SK-N-SH (cell line): ENCODE data around the gene JAZF1. TPM values are rescaled to one million over a fixed set of nuclear protein-coding genes. Genes with fewer than 3 reads are reported as not detected.

Experiments used
- CTCF ChIA-PET: fragments of 300-600, 350-600 bp; formaldehyde crosslinking; extraction: SDS; loops from one replicate; lab custom pipeline; 2021; lab: Yijun Ruan, JAX
- POLR2A ChIA-PET: fragments of 350-600 bp; sonication (Branson Sonifier 250); formaldehyde crosslinking; extraction: SDS; loops from one replicate; lab custom pipeline; 2020; ENCODE audit warnings: antibody characterized with exemption, inconsistent platforms; lab: Yijun Ruan, JAX
- DNase-seq: peaks from one replicate; pipeline ENCODE4 v3.0.0; 2012
- H2AFZ ChIP-seq: fragments of 200-600 bp; sonication (generic); 2 replicates; pipeline ENCODE4 v1.8.1; 2016; ENCODE audit warnings: antibody characterized with exemption, mild to moderate bottlenecking, low read depth
- H3F3A ChIP-seq: fragments of 200-600 bp; sonication (generic); replicated peaks from 2 replicates; pipeline ENCODE3; 2016; ENCODE audit warnings: antibody characterized with exemption, mild to moderate bottlenecking; ENCODE audit not compliant: insufficient read depth
- H3K27ac ChIP-seq, 2 experiments: fragments of 200-500 bp in 1 of 2; fragments of 200-600 bp in 1 of 2; sonication (Bioruptor generic) in 1 of 2; sonication (generic), shearing (Covaris generic) in 1 of 2; 2 replicates each; pipeline versions ENCODE4 v1.5.1 to v1.6.1; 2014 to 2016; ENCODE audit warnings: low read depth in 2 of 2, inconsistent platforms in 1 of 2, low read length in 1 of 2, mild to moderate bottlenecking in 1 of 2, mixed read lengths in 1 of 2
- H3K27me3 ChIP-seq: fragments of 200-600 bp; sonication (generic), shearing (Covaris generic); 2 replicates; pipeline ENCODE4 v1.6.1; 2016; ENCODE audit warnings: mixed run types; ENCODE audit not compliant: insufficient read depth
- H3K36me3 ChIP-seq, 2 experiments: fragments of 200-500 bp in 1 of 2; fragments of 200-600 bp in 1 of 2; sonication (Bioruptor generic) in 1 of 2; sonication (generic) in 1 of 2; replicated peaks in 1 of 2; 2 replicates each; pipeline versions ENCODE3 to v1.5.1; 2014 to 2016; ENCODE audit warnings: low read length in 1 of 2, mild to moderate bottlenecking in 1 of 2; ENCODE audit not compliant: insufficient read depth in 2 of 2, control insufficient read depth in 1 of 2
- H3K4me1 ChIP-seq, 2 experiments: fragments of 200-500 bp in 1 of 2; fragments of 200-600 bp in 1 of 2; sonication (Bioruptor generic) in 1 of 2; sonication (generic), shearing (Covaris generic) in 1 of 2; 2 replicates each; pipeline versions ENCODE4 v1.5.1 to v1.6.1; 2014 to 2016; ENCODE audit warnings: low read depth in 1 of 2, low read length in 1 of 2, mixed run types in 1 of 2; ENCODE audit not compliant: insufficient read depth in 2 of 2, control insufficient read depth in 1 of 2
- H3K4me2 ChIP-seq: fragments of 200-600 bp; sonication (generic), shearing (Covaris generic); 2 replicates; pipeline ENCODE4 v1.6.1; 2017; ENCODE audit warnings: mixed run types
- H3K4me3 ChIP-seq, 2 experiments: fragments of 200-500 bp in 1 of 2; fragments of 200-600 bp in 1 of 2; sonication (Bioruptor generic) in 1 of 2; sonication (generic), shearing (Covaris generic) in 1 of 2; 2 replicates each; pipeline versions ENCODE4 v1.5.1 to v1.8.1; 2014 to 2016; ENCODE audit warnings: low read depth in 2 of 2, inconsistent platforms in 1 of 2, low read length in 1 of 2, mild to moderate bottlenecking in 1 of 2, mixed read lengths in 1 of 2, moderate library complexity in 1 of 2
- H3K79me2 ChIP-seq: fragments of 200-600 bp; sonication (generic); 2 replicates; pipeline ENCODE4 v1.8.1; 2017; ENCODE audit warnings: mild to moderate bottlenecking; ENCODE audit not compliant: insufficient read depth
- H3K9ac ChIP-seq: fragments of 200-600 bp; sonication (generic); 2 replicates; pipeline ENCODE4 v1.6.1; 2017; ENCODE audit warnings: mixed run types
- H3K9me2 ChIP-seq: fragments of 200-600 bp; sonication (generic); 2 replicates; pipeline ENCODE4 v1.6.1; 2017; ENCODE audit warnings: mixed run types
- H3K9me3 ChIP-seq: fragments of 200-600 bp; sonication (generic); 2 replicates; pipeline ENCODE4 v1.6.1; 2017; ENCODE audit warnings: mixed run types, mild to moderate bottlenecking, moderate library complexity
- H4K20me1 ChIP-seq: fragments of 200-600 bp; sonication (generic); 2 replicates; pipeline ENCODE4 v1.6.1; 2017; ENCODE audit warnings: mild to moderate bottlenecking, mixed run types; ENCODE audit not compliant: insufficient read depth
- EZH2phosphoT487 ChIP-seq: fragments of 200-600 bp; sonication (generic); IDR thresholded peaks from 2 replicates; pipeline ENCODE4 v1.6.1; 2017; ENCODE audit warnings: low read depth, mixed run types, mild to moderate bottlenecking, antibody characterized with exemption, moderate library complexity, borderline replicate concordance
- FOSL2 ChIP-seq: IDR thresholded peaks from 2 replicates; pipeline ENCODE4 v1.4.0; 2012; ENCODE audit warnings: low read depth, mild to moderate bottlenecking, moderate library complexity, borderline replicate concordance
- FOXJ3 ChIP-seq: sonication (generic); formaldehyde crosslinking; IDR thresholded peaks from 2 replicates; pipeline ENCODE4 v1.5.1; 2020; ENCODE audit warnings: mild to moderate bottlenecking, missing genetic modification reagents
- GABPA ChIP-seq: IDR thresholded peaks from 2 replicates; pipeline ENCODE4 v1.4.0; 2012; ENCODE audit warnings: low read depth, mild to moderate bottlenecking
- MEF2A ChIP-seq: IDR thresholded peaks from 2 replicates; pipeline ENCODE4 v1.4.0; 2012; ENCODE audit warnings: low read depth, borderline replicate concordance
- MXI1 ChIP-seq: IDR thresholded peaks from 2 replicates; pipeline ENCODE4 v1.6.1; 2012; ENCODE audit warnings: mild to moderate bottlenecking, low read depth, low read length, improper control_type of control experiment
- NRF1 ChIP-seq: IDR thresholded peaks from 2 replicates; pipeline ENCODE4 v1.6.1; 2012; ENCODE audit warnings: low read depth, mild to moderate bottlenecking, low read length
- RFX5 ChIP-seq: IDR thresholded peaks from 2 replicates; pipeline ENCODE4 v1.6.1; 2012; ENCODE audit warnings: mild to moderate bottlenecking, improper control_type of control experiment, low read length
- RXRA ChIP-seq: IDR thresholded peaks from 2 replicates; pipeline ENCODE4 v1.4.0; 2012; ENCODE audit warnings: low read depth, mild to moderate bottlenecking, borderline replicate concordance
- SMC3 ChIP-seq: IDR thresholded peaks from 2 replicates; pipeline ENCODE4 v1.6.1; 2012; ENCODE audit warnings: low read depth, low read length, improper control_type of control experiment
- TCF12 ChIP-seq: IDR thresholded peaks from 2 replicates; pipeline ENCODE4 v1.4.0; 2012
- WGBS: methylation state at CpG from one replicate; pipeline ENCODE4 v1.1.6; 2017; ENCODE audit warnings: low lambda C conversion rate; 5-methylcytosine and 5-hydroxymethylcytosine counted together
- polyA plus RNA-seq, 3 experiments: library from polyadenylated mRNA; depleted of rRNA; stranded (reverse); fragments of >200 nt; gene quantifications; 2 replicates each; pipeline ENCODE4 v1.2.3, GENCODE V29; 2012
- TF ChIP-seq, protein P1 (sequence below): IDR thresholded peaks from 2 replicates; pipeline ENCODE4 v1.6.1; 2012; ENCODE audit warnings: mild to moderate bottlenecking, low read depth, low read length, moderate library complexity
- TF ChIP-seq, protein P2 (sequence below): fragments of 150-350 bp; IDR thresholded peaks from 2 replicates; pipeline ENCODE4 v1.6.1; 2016; ENCODE audit warnings: mild to moderate bottlenecking, low read depth, low read length
- TF ChIP-seq, protein P3 (sequence below): fragments of 150-350 bp; IDR thresholded peaks from 2 replicates; pipeline ENCODE4 v1.6.1; 2017; ENCODE audit warnings: antibody characterized with exemption, low read length, low read depth, borderline replicate concordance

JAZF1 gene
- polyA plus RNA-seq, 1 of the 3 experiments (the other 2 are of a cell fraction) = 1.7 TPM

DNA sequence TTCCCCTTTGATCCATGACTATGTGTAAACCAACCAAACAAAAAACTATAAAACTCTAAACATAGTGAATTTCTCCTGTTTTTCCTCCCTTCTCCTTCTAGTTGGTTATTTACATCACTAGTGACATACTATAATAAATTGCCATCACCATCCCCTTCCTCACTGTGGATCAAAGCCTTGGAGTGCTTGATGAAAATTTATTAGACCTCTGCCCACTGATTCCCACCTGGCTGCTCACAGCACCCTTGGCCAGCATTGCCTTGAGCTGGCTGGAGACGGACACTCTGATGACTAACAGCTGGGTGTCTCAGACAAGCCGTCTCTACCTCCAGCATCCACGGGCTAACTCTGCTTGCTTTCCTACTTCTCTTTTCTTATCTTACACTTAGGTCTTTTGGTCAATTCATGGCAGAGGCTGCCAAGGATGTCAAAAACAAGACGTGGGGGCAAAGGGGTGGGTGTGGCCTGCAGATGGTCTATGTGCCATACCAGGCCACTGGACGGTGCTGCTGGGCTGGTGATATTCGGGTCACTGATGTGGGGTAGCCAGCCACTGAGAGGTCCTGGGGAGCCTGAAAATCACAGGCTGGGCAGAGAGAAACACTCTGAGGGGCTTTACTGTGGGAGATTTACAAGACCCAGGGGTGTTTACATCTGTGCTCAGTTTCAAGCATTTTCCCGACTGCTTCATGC is 232.9 kb downstream of the JAZF1 start:
- POLR2A ChIA-PET = no interaction called here
- 57% methylated on average over 7 of the region's 7 CpGs for WGBS
- Histone ChIP-seq H3K9me2 (no peaks in the 10 kb centered on the region), H3K27ac (no peak overlapping the region), H3K27me3 (no peaks in the 10 kb centered on the region), H3K79me2 (no peaks in the 10 kb centered on the region), H3K9me3 (no peaks in the 10 kb centered on the region), H4K20me1 (no peaks in the 10 kb centered on the region), H2AFZ (no peak overlapping the region), H3F3A (no peaks in the 10 kb centered on the region), H3K4me1 (peaks cover 0 to 1% of the 10 kb centered on the region in 2 experiments; a peak in 2 of 4 replicates), H3K4me3 (no peak overlapping the region), H3K9ac (no peak overlapping the region), H3K4me2 (no peak overlapping the region), H3K36me3 (no peaks in the 10 kb centered on the region)
- DNase-seq = no peak
- TF ChIP-seq NRF1 = no peak
- no peak for TF ChIP-seq FOXJ3
- TF ChIP-seq SMC3 = no peak
- TF ChIP-seq MEF2A = no peak
- no peak for TF ChIP-seq FOSL2
- no peak for TF ChIP-seq RFX5
- TF ChIP-seq RXRA = no peak
- TF ChIP-seq, protein P1, sequence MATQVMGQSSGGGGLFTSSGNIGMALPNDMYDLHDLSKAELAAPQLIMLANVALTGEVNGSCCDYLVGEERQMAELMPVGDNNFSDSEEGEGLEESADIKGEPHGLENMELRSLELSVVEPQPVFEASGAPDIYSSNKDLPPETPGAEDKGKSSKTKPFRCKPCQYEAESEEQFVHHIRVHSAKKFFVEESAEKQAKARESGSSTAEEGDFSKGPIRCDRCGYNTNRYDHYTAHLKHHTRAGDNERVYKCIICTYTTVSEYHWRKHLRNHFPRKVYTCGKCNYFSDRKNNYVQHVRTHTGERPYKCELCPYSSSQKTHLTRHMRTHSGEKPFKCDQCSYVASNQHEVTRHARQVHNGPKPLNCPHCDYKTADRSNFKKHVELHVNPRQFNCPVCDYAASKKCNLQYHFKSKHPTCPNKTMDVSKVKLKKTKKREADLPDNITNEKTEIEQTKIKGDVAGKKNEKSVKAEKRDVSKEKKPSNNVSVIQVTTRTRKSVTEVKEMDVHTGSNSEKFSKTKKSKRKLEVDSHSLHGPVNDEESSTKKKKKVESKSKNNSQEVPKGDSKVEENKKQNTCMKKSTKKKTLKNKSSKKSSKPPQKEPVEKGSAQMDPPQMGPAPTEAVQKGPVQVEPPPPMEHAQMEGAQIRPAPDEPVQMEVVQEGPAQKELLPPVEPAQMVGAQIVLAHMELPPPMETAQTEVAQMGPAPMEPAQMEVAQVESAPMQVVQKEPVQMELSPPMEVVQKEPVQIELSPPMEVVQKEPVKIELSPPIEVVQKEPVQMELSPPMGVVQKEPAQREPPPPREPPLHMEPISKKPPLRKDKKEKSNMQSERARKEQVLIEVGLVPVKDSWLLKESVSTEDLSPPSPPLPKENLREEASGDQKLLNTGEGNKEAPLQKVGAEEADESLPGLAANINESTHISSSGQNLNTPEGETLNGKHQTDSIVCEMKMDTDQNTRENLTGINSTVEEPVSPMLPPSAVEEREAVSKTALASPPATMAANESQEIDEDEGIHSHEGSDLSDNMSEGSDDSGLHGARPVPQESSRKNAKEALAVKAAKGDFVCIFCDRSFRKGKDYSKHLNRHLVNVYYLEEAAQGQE = no peak
- TF ChIP-seq GABPA = no peak
- TF ChIP-seq, protein P2, sequence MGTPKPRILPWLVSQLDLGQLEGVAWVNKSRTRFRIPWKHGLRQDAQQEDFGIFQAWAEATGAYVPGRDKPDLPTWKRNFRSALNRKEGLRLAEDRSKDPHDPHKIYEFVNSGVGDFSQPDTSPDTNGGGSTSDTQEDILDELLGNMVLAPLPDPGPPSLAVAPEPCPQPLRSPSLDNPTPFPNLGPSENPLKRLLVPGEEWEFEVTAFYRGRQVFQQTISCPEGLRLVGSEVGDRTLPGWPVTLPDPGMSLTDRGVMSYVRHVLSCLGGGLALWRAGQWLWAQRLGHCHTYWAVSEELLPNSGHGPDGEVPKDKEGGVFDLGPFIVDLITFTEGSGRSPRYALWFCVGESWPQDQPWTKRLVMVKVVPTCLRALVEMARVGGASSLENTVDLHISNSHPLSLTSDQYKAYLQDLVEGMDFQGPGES = no peak
- no peak for TF ChIP-seq TCF12
- no peak for TF ChIP-seq EZH2phosphoT487
- no peak for TF ChIP-seq MXI1
- TF ChIP-seq, protein P3, sequence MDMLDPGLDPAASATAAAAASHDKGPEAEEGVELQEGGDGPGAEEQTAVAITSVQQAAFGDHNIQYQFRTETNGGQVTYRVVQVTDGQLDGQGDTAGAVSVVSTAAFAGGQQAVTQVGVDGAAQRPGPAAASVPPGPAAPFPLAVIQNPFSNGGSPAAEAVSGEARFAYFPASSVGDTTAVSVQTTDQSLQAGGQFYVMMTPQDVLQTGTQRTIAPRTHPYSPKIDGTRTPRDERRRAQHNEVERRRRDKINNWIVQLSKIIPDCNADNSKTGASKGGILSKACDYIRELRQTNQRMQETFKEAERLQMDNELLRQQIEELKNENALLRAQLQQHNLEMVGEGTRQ = no peak
- CTCF ChIA-PET = no interaction called here
